Mesenchymal stem cell (in vitro differentiated cells and primary cell): ENCODE measurements around the gene TNK1.

Source experiments
- DNase-seq: peaks from one replicate; pipeline ENCODE4 v3.0.0-alpha.2; 2013
- H2AFZ ChIP-seq: one replicate; pipeline ENCODE4 v1.6.1; 2013; ENCODE audit warnings: low read depth, mild to moderate bottlenecking, control low read depth, inconsistent platforms, low read length, moderate library complexity
- H2AK5ac ChIP-seq: 2 replicates; pipeline ENCODE4 v1.6.1; 2013; ENCODE audit warnings: low read length, moderate library complexity, mild to moderate bottlenecking, inconsistent platforms; ENCODE audit not compliant: severe bottlenecking
- H2BK120ac ChIP-seq: one replicate; pipeline ENCODE4 v1.6.1; 2013; ENCODE audit warnings: low read depth, mild to moderate bottlenecking, inconsistent platforms, low read length, moderate library complexity
- H2BK12ac ChIP-seq, 2 experiments: one replicate each; pipeline ENCODE4 v1.6.1; 2013; ENCODE audit warnings: inconsistent platforms in 2 of 2, low read length in 2 of 2, mild to moderate bottlenecking in 2 of 2, moderate library complexity in 2 of 2, control low read depth in 1 of 2
- H2BK15ac ChIP-seq: one replicate; pipeline ENCODE4 v1.6.1; 2013; ENCODE audit warnings: mild to moderate bottlenecking, low read depth, inconsistent platforms; ENCODE audit not compliant: poor library complexity, severe bottlenecking
- H2BK5ac ChIP-seq: 2 replicates; pipeline ENCODE4 v1.6.1; 2013; ENCODE audit warnings: low read depth, mild to moderate bottlenecking, low read length, control low read depth, inconsistent platforms; ENCODE audit not compliant: poor library complexity, severe bottlenecking
- H3K14ac ChIP-seq, 2 experiments: one replicate each; pipeline ENCODE4 v1.6.1; 2013; ENCODE audit warnings: inconsistent platforms in 2 of 2, low read length in 2 of 2, control low read depth in 1 of 2, mild to moderate bottlenecking in 1 of 2, moderate library complexity in 1 of 2
- H3K18ac ChIP-seq, 2 experiments: one replicate each; pipeline ENCODE4 v1.6.1; 2013; ENCODE audit warnings: inconsistent platforms in 2 of 2, low read length in 2 of 2, control low read depth in 1 of 2, low read depth in 1 of 2, mild to moderate bottlenecking in 1 of 2
- H3K23ac ChIP-seq, 2 experiments: one replicate each; pipeline ENCODE4 v1.6.1; 2013; ENCODE audit warnings: inconsistent platforms in 2 of 2, low read length in 2 of 2, mild to moderate bottlenecking in 2 of 2, moderate library complexity in 2 of 2, control low read depth in 1 of 2
- H3K27ac ChIP-seq: 2 replicates; pipeline ENCODE4 v1.5.1; 2013; ENCODE audit warnings: mild to moderate bottlenecking, moderate library complexity, low read length, control low read depth, inconsistent platforms; ENCODE audit not compliant: poor library complexity, severe bottlenecking
- H3K27me3 ChIP-seq, 2 experiments: 2 replicates each; pipeline versions ENCODE4 v1.6.1 to v1.7.0; 2013; ENCODE audit warnings: low read length in 2 of 2, mild to moderate bottlenecking in 2 of 2, moderate library complexity in 2 of 2, control low read depth in 1 of 2, inconsistent platforms in 1 of 2; ENCODE audit not compliant: control insufficient read depth in 1 of 2, insufficient read depth in 1 of 2
- H3K36me3 ChIP-seq, 2 experiments: 2 replicates each; pipeline versions ENCODE4 v1.6.1 to v1.7.0; 2013; ENCODE audit warnings: low read length in 2 of 2, control low read depth in 1 of 2, inconsistent platforms in 1 of 2, low read depth in 1 of 2, mild to moderate bottlenecking in 1 of 2; ENCODE audit not compliant: insufficient read depth in 2 of 2, control insufficient read depth in 1 of 2
- H3K4ac ChIP-seq, 2 experiments: one replicate each; pipeline ENCODE4 v1.6.1; 2013; ENCODE audit warnings: inconsistent platforms in 2 of 2, low read length in 2 of 2, mild to moderate bottlenecking in 2 of 2, moderate library complexity in 2 of 2, control low read depth in 1 of 2, low read depth in 1 of 2
- H3K4me1 ChIP-seq: 2 replicates; pipeline ENCODE4 v1.6.1; 2013; ENCODE audit warnings: low read depth, low read length, control low read depth; ENCODE audit not compliant: control insufficient read depth, insufficient read depth
- H3K4me2 ChIP-seq: 2 replicates; pipeline ENCODE4 v1.6.1; 2013; ENCODE audit warnings: low read length, mild to moderate bottlenecking, inconsistent platforms; ENCODE audit not compliant: poor library complexity, severe bottlenecking
- H3K4me3 ChIP-seq, 2 experiments: 2 replicates each; pipeline versions ENCODE4 v1.5.1 to v1.7.0; 2013; ENCODE audit warnings: low read length in 2 of 2, mild to moderate bottlenecking in 2 of 2, control low read depth in 1 of 2, low read depth in 1 of 2; ENCODE audit not compliant: insufficient read depth in 1 of 2
- H3K79me1 ChIP-seq: replicated peaks from 2 replicates; pipeline ENCODE4 v1.6.1; 2013; ENCODE audit warnings: mild to moderate bottlenecking, control low read depth, low read length, inconsistent platforms; ENCODE audit not compliant: poor library complexity, severe bottlenecking
- H3K9ac ChIP-seq: 2 replicates; pipeline ENCODE4 v1.7.0; 2013; ENCODE audit warnings: mild to moderate bottlenecking, low read length, moderate library complexity
- H3K9me3 ChIP-seq: 2 replicates; pipeline ENCODE4 v1.7.0; 2013; ENCODE audit warnings: mild to moderate bottlenecking, low read length; ENCODE audit not compliant: control insufficient read depth
- H4K8ac ChIP-seq: one replicate; pipeline ENCODE4 v1.6.1; 2013; ENCODE audit warnings: inconsistent platforms, mild to moderate bottlenecking, low read length, moderate library complexity
- H4K91ac ChIP-seq: one replicate; pipeline ENCODE4 v1.6.1; 2013; ENCODE audit warnings: mild to moderate bottlenecking, low read length, inconsistent platforms
- WGBS: methylation state at CpG from one replicate; pipeline ENCODE4 v1.1.7; 2013; ENCODE audit warnings: mixed read lengths; 5-methylcytosine and 5-hydroxymethylcytosine counted together

The TNK1 gene

DNA sequence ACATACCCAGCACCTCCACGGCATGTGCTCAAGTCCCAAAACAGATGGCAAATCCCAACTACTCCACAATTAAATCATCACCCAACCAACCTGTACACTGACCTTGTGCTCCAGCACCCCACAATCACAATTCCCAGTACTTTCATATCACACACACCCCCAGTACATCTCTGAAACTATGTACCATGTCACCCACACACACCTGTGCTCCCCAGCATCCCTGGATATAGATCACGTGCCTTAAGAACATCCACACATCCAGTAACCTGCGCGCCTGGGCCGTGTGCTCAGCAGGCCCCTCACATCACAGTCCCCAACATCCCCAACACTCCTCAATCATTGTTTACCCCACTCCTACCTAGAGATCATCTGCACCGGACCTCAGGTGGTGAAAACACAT is 28.8 kb downstream of the TNK1 start:
- H2AFZ ChIP-seq: no peak overlapping the region
- no peaks in the 10 kb centered on the region for H3K9me3 ChIP-seq

DNA sequence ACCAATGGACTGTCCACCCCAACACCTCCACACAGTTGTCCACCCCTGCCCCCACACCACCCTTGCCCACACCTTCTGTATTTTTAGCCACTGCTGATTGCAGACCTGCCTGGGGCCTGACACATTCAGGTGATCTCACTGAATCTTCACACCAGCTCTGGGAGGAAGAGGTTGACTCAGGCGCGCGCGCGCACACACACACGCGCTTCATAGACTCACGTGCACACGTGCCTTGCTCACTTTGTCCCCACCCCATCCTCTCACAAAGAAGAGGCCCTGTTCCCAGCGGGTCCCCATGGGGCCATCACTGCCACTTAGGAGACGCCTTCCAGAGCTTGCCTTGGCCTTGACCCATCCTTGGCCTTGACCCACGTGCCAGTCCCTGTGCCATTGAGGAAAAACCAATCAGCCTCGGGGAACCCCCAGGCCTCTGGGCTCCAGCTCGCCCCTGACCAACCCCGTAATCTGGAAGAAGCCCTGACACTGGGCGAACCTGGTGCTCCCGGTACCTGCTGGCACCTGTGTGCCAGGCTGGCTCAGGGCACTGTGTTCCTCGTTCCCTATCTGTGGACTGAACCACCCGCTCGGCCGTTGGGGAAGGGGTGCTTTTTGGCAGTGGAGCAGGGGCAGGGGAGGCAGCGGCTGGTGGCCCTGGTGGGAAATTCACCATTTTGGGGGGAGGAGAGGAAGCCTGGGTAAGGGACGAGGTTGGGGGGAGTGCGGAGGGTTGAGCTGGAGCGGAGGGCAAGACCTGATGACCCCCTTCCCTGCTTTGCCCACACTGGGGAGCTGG is 29.9 kb downstream of the TNK1 start:
- H2BK5ac ChIP-seq: no peak overlapping the region
- no peak overlapping the region for H2BK120ac ChIP-seq
- no peaks in the 10 kb centered on the region for H3K27me3 ChIP-seq
- H2BK15ac ChIP-seq: no peak overlapping the region
- WGBS: 96% methylated on average over 22 of the region's 25 CpGs
- H3K9ac ChIP-seq: no peak overlapping the region
- H3K4me3 ChIP-seq: no peak overlapping the region
- no peak overlapping the region for H2AFZ ChIP-seq
- no peak overlapping the region for H2BK12ac ChIP-seq
- peaks cover 40 to 57% of the 10 kb centered on the region in 2 experiments for H3K36me3 ChIP-seq
- no peak overlapping the region for H3K23ac ChIP-seq
- H2AK5ac ChIP-seq: no peak overlapping the region
- H4K8ac ChIP-seq: no peak overlapping the region
- no peak for DNase-seq
- H4K91ac ChIP-seq: no peak overlapping the region
- H3K18ac ChIP-seq: no peak overlapping the region
- no peak overlapping the region for H3K4me2 ChIP-seq
- no peak overlapping the region for H3K14ac ChIP-seq
- no peak overlapping the region for H3K27ac ChIP-seq
- H3K79me1 ChIP-seq: peaks cover 20% of the 10 kb centered on the region
- H3K9me3 ChIP-seq: no peaks in the 10 kb centered on the region
- peaks cover 15% of the 10 kb centered on the region for H3K4me1 ChIP-seq
- H3K4ac ChIP-seq: no peak overlapping the region

More for the DNA sequence above, 28.8 kb downstream of the TNK1 start:
- H2BK12ac ChIP-seq: no peak overlapping the region
- no peak overlapping the region for H4K91ac ChIP-seq
- H3K18ac ChIP-seq: no peak overlapping the region
- no peak overlapping the region for H4K8ac ChIP-seq
- H3K27me3 ChIP-seq: no peaks in the 10 kb centered on the region
- H3K4ac ChIP-seq: no peak overlapping the region
- H2BK120ac ChIP-seq: no peak overlapping the region
- no peak overlapping the region for H3K23ac ChIP-seq
- H2AK5ac ChIP-seq: no peak overlapping the region
- DNase-seq: no peak
- 95% methylated on average over 6 of the region's 6 CpGs for WGBS
- peaks cover 18% of the 10 kb centered on the region for H3K4me1 ChIP-seq
- H3K4me2 ChIP-seq: no peak overlapping the region
- H3K79me1 ChIP-seq: peaks cover 23% of the 10 kb centered on the region
- peaks cover 29 to 46% of the 10 kb centered on the region in 2 experiments for H3K36me3 ChIP-seq
- no peak overlapping the region for H2BK5ac ChIP-seq
- no peak overlapping the region for H3K27ac ChIP-seq
- H3K4me3 ChIP-seq: no peak overlapping the region
- no peak overlapping the region for H2BK15ac ChIP-seq
- H3K9ac ChIP-seq: no peak overlapping the region
- no peak overlapping the region for H3K14ac ChIP-seq

- 96% methylated on average over 8 of the region's 8 CpGs for WGBS
Measured at GRCh38 chr17:7411427-7411750, 30.5 kb downstream of the TNK1 start.

DNA sequence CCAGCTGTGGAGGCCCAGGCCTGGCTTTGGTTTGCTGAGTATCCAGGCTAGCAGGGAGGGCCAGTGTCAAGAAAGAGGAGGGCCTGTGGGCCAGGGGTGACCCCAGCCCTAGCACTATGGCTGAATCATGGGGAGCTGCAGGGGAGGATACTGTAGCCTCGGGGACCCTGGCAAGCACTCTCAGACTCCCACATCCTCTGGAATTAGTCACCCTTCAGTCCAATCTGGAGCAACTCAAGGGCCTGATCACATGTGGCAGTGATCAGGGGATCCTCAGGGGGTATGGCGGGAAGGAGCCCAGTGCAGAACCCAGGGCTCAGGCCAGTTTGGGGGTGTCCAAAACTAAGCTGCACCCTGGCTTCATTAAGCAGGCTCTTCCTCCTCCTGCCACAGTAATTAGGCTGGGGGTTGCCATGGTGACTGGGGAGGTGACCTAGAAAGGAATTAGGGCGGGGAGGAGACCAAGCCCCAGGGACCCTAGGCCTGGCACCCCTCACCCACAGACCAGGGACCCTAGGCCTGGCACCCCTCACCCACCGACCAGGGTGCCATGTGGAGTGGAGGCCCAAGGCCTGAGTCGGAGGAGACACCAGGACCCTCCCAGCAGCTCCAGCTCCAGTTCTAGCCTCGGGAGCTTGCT is 32.6 kb downstream of the TNK1 start:
- H3K27ac ChIP-seq: no peak overlapping the region

More at GRCh38 chr17:7411427-7411750, 30.5 kb downstream of the TNK1 start:
- Histone ChIP-seq H3K18ac (no peak overlapping the region), H3K9me3 (no peaks in the 10 kb centered on the region), H3K79me1 (peaks cover 20% of the 10 kb centered on the region), H3K14ac (no peak overlapping the region), H4K8ac (no peak overlapping the region), H3K4me3 (no peak overlapping the region), H3K23ac (no peak overlapping the region), H3K27ac (no peak overlapping the region), H2AK5ac (no peak overlapping the region), H3K4ac (no peak overlapping the region), H3K4me1 (peaks cover 13% of the 10 kb centered on the region), H3K9ac (no peak overlapping the region), H2AFZ (no peak overlapping the region), H3K27me3 (no peaks in the 10 kb centered on the region), H3K36me3 (peaks cover 44 to 63% of the 10 kb centered on the region in 2 experiments), H3K4me2 (no peak overlapping the region), H2BK120ac (no peak overlapping the region), H2BK5ac (no peak overlapping the region), H4K91ac (no peak overlapping the region), H2BK15ac (no peak overlapping the region), H2BK12ac (no peak overlapping the region)
- no peak for DNase-seq

More for the DNA sequence above, 32.6 kb downstream of the TNK1 start:
- H3K14ac ChIP-seq: no peak overlapping the region
- H3K23ac ChIP-seq: no peak overlapping the region
- no peak overlapping the region for H3K4me2 ChIP-seq
- no peak overlapping the region for H2AFZ ChIP-seq
- no peak overlapping the region for H2BK120ac ChIP-seq
- peak overlapping the region; percentile 65 for H3K9ac ChIP-seq
- no peak overlapping the region for H4K91ac ChIP-seq
- H2BK15ac ChIP-seq: no peak overlapping the region
- H3K36me3 ChIP-seq: peaks cover 53 to 79% of the 10 kb centered on the region in 2 experiments
- no peak overlapping the region for H2BK12ac ChIP-seq
- H3K4me1 ChIP-seq: peaks cover 8% of the 10 kb centered on the region
- H2BK5ac ChIP-seq: no peak overlapping the region
- no peak overlapping the region for H4K8ac ChIP-seq
- H2AK5ac ChIP-seq: no peak overlapping the region
- peaks cover 16% of the 10 kb centered on the region for H3K79me1 ChIP-seq
- no peak overlapping the region for H3K4ac ChIP-seq
- H3K27me3 ChIP-seq: no peaks in the 10 kb centered on the region
- no peak for DNase-seq
- 84% methylated on average over 6 of the region's 6 CpGs for WGBS
- H3K18ac ChIP-seq: no peak overlapping the region
- no peaks in the 10 kb centered on the region for H3K9me3 ChIP-seq
- H3K4me3 ChIP-seq: peak overlapping the region in 1 of 2 experiments; percentile 23
